ENCODE measurements around the gene PHLPP2.

DNA sequence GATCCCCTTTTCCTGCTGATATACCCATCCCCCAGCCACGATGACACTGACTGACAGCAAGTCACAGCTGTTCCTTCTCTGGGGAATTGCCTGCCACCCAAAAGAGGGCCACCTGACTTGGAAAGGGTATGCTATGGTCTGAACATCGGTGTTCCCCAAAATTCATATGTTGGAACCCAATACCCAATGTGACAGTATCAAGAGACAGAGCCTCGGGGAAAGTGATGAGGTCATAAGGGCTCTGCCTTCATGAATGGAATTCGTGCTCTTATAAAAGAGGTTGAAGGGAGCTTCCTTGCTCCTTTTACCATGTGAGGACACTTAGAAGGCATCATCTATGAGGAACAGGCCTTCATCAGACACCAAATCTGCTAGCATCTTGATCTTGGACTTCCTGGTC is 106.1 kb downstream of the PHLPP2 start:
- no peak for TF ChIP-seq CTCF (conservative IDR thresholded peaks at IDR 0.05 in 1 of 2, IDR thresholded peaks at IDR 0.05 in 1 of 2; ENCODE audit: extremely low read depth in 1 of 2, insufficient read depth in 1 of 2, low read depth in 1 of 2, low read length in 2 of 2)
- TF ChIP-seq EZH2 (IDR thresholded peaks at IDR 0.05; ENCODE audit: borderline replicate concordance, low read length): no peak
